Endothelial cell (in vitro differentiated cells): ENCODE results near the gene PDS5A. TPM values are rescaled to one million over a fixed set of nuclear protein-coding genes. Genes with fewer than 3 reads are reported as not detected.

Source experiments
- DNase-seq: peaks from one replicate; pipeline ENCODE4 v3.0.0; 2021; ENCODE audit warnings: low spot score
- H3K27ac Mint-ChIP-seq: one replicate; pipeline ENCODE4 v1.8.0; 2021; ENCODE audit warnings: mixed read lengths, inconsistent platforms; ENCODE audit not compliant: unreplicated experiment
- H3K27me3 Mint-ChIP-seq: one replicate; pipeline ENCODE4 v1.8.0; 2021; ENCODE audit warnings: mild to moderate bottlenecking, moderate library complexity, mixed read lengths, inconsistent platforms; ENCODE audit not compliant: unreplicated experiment
- H3K36me3 Mint-ChIP-seq: one replicate; pipeline ENCODE4 v1.8.0; 2021; ENCODE audit warnings: mild to moderate bottlenecking, low read depth, mixed read lengths, inconsistent platforms; ENCODE audit not compliant: unreplicated experiment
- H3K4me1 Mint-ChIP-seq: one replicate; pipeline ENCODE4 v1.8.0; 2021; ENCODE audit warnings: mild to moderate bottlenecking, mixed read lengths, inconsistent platforms; ENCODE audit not compliant: unreplicated experiment
- H3K4me3 Mint-ChIP-seq: one replicate; pipeline ENCODE4 v1.8.0; 2021; ENCODE audit warnings: mild to moderate bottlenecking, mixed read lengths, inconsistent platforms; ENCODE audit not compliant: unreplicated experiment
- H3K9me3 Mint-ChIP-seq: one replicate; pipeline ENCODE4 v1.8.0; 2021; ENCODE audit warnings: mixed read lengths, inconsistent platforms; ENCODE audit not compliant: unreplicated experiment
- total RNA-seq: library from RNA; stranded (reverse); fragmentation: NEBNext Ultra II Directional; extraction: Animal tissue kit (Norgen Biotek cat#: 25700); gene quantifications from one replicate; pipeline ENCODE4 v1.2.1, GENCODE V29; 2021; ENCODE audit not compliant: unreplicated experiment
- TF ChIP-seq, protein P1 (sequence below): fragments of 200-600 bp; sonication (generic); IDR thresholded peaks from one replicate; pipeline ENCODE4 v1.5.0; 2021; ENCODE audit warnings: antibody characterized with exemption; ENCODE audit not compliant: unreplicated experiment

The PDS5A gene
- total RNA-seq, 1 donor from 2014 or later: 57.1 TPM

DNA sequence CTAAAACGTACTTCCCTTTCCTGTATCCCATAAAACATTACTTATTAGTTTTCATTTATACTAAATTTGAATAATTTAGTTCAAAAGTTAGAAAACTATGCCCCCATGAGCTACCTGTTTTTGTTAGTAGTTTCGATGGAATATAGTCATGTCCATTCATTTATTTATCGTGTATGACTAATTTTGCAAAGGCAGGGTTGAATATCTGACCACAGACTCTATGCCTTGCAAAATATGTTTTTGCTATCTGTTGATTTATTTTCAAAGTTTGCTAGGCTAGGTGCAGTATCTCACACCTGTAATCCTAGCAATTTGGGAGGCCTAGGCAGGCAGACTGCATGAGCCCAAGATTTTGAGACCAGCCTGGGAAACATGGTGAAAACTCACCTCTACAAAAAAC, 78.4 kb downstream of the PDS5A start:
- Mint-ChIP-seq H3K4me1 (no peaks in the 10 kb centered on the region), H3K4me3 (no peak overlapping the region), H3K27ac (peak overlapping the region; percentile 48), H3K9me3 (no peaks in the 10 kb centered on the region), H3K36me3 (peaks cover 26% of the 10 kb centered on the region), H3K27me3 (no peaks in the 10 kb centered on the region)
- no peak for DNase-seq
- TF ChIP-seq, protein P1, sequence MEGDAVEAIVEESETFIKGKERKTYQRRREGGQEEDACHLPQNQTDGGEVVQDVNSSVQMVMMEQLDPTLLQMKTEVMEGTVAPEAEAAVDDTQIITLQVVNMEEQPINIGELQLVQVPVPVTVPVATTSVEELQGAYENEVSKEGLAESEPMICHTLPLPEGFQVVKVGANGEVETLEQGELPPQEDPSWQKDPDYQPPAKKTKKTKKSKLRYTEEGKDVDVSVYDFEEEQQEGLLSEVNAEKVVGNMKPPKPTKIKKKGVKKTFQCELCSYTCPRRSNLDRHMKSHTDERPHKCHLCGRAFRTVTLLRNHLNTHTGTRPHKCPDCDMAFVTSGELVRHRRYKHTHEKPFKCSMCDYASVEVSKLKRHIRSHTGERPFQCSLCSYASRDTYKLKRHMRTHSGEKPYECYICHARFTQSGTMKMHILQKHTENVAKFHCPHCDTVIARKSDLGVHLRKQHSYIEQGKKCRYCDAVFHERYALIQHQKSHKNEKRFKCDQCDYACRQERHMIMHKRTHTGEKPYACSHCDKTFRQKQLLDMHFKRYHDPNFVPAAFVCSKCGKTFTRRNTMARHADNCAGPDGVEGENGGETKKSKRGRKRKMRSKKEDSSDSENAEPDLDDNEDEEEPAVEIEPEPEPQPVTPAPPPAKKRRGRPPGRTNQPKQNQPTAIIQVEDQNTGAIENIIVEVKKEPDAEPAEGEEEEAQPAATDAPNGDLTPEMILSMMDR: no peak

DNA sequence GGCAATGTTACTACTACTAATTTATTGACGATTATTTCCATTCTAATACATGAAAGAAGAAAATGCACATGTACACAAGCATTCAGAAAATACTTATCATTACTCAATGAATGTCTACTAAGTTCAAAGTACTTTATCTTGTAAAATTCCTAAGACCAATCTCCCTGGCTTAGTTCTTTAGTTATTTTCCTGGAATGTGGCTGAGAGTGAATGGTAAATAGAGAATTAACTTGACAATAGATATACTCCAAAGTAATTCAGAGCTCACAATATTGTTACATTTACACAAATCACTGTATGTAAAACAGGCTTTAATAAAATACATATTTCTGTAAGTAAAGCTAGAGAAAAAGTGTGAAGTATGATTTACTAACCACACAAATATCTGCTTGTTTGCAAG, 79.7 kb downstream of the PDS5A start:
- Mint-ChIP-seq H3K4me1 (no peaks in the 10 kb centered on the region), H3K9me3 (no peaks in the 10 kb centered on the region), H3K27ac (no peak overlapping the region), H3K27me3 (no peaks in the 10 kb centered on the region), H3K36me3 (peaks cover 30% of the 10 kb centered on the region), H3K4me3 (no peak overlapping the region)
- DNase-seq: no peak
- TF ChIP-seq, protein P1: no peak

DNA sequence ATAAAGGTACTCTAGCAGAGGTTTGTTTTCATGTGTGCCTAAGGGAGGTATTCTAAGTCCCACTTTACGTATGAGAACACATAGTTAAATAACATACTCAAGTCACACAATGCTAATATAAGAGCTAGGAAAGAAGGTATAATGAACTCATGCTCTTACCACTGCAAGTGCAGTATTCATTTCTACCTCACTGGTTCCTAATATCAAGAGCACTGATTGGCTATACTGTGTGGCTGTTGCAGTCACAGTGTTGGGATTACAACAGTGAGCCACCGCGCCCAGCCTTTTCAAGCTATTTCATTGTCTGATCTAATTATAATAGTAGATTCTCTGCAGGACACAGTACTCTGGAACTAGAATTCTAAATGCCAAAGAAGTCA, 84.0 kb downstream of the PDS5A start:
- no peak overlapping the region for H3K27ac Mint-ChIP-seq
- H3K36me3 Mint-ChIP-seq: peaks cover 35% of the 10 kb centered on the region

DNA sequence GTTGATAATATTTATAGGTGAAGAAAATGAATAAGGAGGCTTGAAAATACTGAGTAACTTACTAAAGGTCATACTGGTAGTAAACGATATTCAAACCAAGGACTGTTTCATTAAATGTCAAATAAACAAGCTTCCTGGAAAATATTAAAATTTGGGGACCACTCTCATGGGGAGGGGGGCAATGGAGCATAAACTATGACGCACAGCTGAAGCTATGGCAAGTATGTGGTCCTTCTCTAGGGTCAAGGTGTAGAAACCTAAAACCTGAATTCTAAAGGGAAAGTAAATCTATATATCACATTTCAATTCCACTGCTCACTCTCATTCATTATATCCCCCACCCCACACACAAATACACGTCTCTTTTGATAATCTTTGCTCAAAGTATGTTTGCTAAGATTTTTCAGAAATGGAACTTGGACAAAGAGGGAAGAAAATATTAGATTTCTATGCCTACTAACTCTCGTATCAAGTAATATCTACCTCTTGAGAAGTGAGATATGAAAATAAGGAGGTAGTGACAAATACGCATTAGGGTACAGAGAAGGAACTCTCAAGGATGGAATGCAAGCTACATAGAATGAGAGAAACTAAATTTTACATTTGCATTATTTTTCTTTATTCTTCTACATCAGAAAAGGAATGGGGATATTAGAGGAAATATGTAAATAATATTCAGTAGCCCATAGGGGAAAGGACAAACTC, 84.6 kb downstream of the PDS5A start:
- TF ChIP-seq, protein P1: no peak
- H3K9me3 Mint-ChIP-seq: no peaks in the 10 kb centered on the region
- peaks cover 38% of the 10 kb centered on the region for H3K36me3 Mint-ChIP-seq

More for the DNA sequence above, 84.0 kb downstream of the PDS5A start:
- peaks cover 1% of the 10 kb centered on the region for H3K27me3 Mint-ChIP-seq
- H3K9me3 Mint-ChIP-seq: no peaks in the 10 kb centered on the region
- DNase-seq: no peak
- TF ChIP-seq, protein P1: no peak
- H3K4me1 Mint-ChIP-seq: no peaks in the 10 kb centered on the region
- no peak overlapping the region for H3K4me3 Mint-ChIP-seq

DNA sequence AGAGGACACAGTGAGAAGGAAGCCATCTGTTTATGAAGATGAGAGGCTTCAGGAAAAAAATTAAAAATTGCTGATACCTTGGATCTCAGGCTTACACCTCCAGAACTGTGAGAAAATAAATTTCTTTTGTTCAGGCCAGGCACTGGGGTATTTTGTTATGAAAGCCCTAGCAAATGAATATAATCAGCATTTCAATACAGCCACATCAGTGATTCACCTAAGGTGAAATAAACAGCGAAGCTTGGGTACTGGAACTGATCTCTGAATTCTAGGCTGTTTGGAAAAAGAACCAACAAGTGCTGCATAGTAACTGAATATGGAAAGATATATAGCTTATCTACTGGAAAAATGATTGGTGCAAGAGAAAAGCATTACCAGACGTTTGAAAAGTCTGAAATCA, 88.5 kb downstream of the PDS5A start:
- Mint-ChIP-seq H3K4me3 (no peak overlapping the region), H3K36me3 (peaks cover 44% of the 10 kb centered on the region), H3K27me3 (peaks cover 1% of the 10 kb centered on the region), H3K27ac (no peak overlapping the region), H3K4me1 (no peaks in the 10 kb centered on the region), H3K9me3 (no peaks in the 10 kb centered on the region)
- TF ChIP-seq, protein P1: no peak
- no peak for DNase-seq

More for the DNA sequence above, 84.6 kb downstream of the PDS5A start:
- H3K4me3 Mint-ChIP-seq: no peak overlapping the region
- H3K27me3 Mint-ChIP-seq: peaks cover 1% of the 10 kb centered on the region
- DNase-seq: no peak
- no peaks in the 10 kb centered on the region for H3K4me1 Mint-ChIP-seq
- H3K27ac Mint-ChIP-seq: no peak overlapping the region
